Mesothelial cell of epicardium (in vitro differentiated cells): ENCODE data around the gene LRRC61. TPM values are rescaled to one million over a fixed set of nuclear protein-coding genes. Genes with fewer than 3 reads are reported as not detected.
A peak's percentile ranks its signal among the peaks of the same experiment; 100 is the strongest.

ENCODE experiments used
- DNase-seq, 2 experiments: peaks; one replicate each; pipeline ENCODE4 v3.0.0; 2021; ENCODE audit warnings: low spot score in 2 of 2; ENCODE audit not compliant: unreplicated experiment in 2 of 2
- H3K27ac Mint-ChIP-seq: 2 replicates; pipeline ENCODE4 v1.8.0; 2021; ENCODE audit warnings: mixed read lengths
- H3K27me3 Mint-ChIP-seq: 2 replicates; pipeline ENCODE4 v1.8.0; 2021; ENCODE audit warnings: low read depth, mixed read lengths
- H3K36me3 Mint-ChIP-seq: 2 replicates; pipeline ENCODE4 v1.8.0; 2021; ENCODE audit warnings: mixed read lengths
- H3K4me1 Mint-ChIP-seq: 2 replicates; pipeline ENCODE4 v1.8.0; 2021; ENCODE audit warnings: mixed read lengths
- H3K4me3 Mint-ChIP-seq: 2 replicates; pipeline ENCODE4 v1.8.0; 2021; ENCODE audit warnings: mild to moderate bottlenecking, moderate library complexity, mixed read lengths
- H3K9me3 Mint-ChIP-seq: 2 replicates; pipeline ENCODE4 v1.8.0; 2021; ENCODE audit warnings: mixed read lengths
- CTCF ChIP-seq: fragments of 200-600 bp; sonication (generic); IDR thresholded peaks from one replicate; pipeline ENCODE4 v1.5.0; 2021; ENCODE audit warnings: antibody characterized with exemption; ENCODE audit not compliant: unreplicated experiment
- total RNA-seq: library from RNA; stranded (reverse); gene quantifications from 3 replicates; pipeline ENCODE4 v1.2.1, GENCODE V29; 2021

LRRC61 gene
- total RNA-seq, 1 donor from 2014 or later: 4.0 TPM

GRCh38 chr7:150341263-150342120 lies 18.3 kb downstream of the LRRC61 start, which contains the start of gene RARRES2:
TSS of gene RARRES2 (minus strand) at chr7:150341629. CDS start at chr7:150340609, 1,020 bp downstream.
- peak within 1 kb of the TSS; percentile 79 for H3K4me3 Mint-ChIP-seq
- H3K27ac Mint-ChIP-seq: peak within 1 kb of the TSS; percentile 64
- H3K36me3 Mint-ChIP-seq: peaks cover 3% of the 10 kb centered on the region
- peaks cover 25% of the 10 kb centered on the region for H3K4me1 Mint-ChIP-seq
- peaks cover 11% of the 10 kb centered on the region for H3K9me3 Mint-ChIP-seq
- H3K27me3 Mint-ChIP-seq: peaks cover 41% of the 10 kb centered on the region
- no peak for DNase-seq
- TF ChIP-seq CTCF: no peak

GRCh38 chr7:150342121-150342408 lies 18.9 kb downstream of the LRRC61 start:
- no peak for DNase-seq
- H3K4me3 Mint-ChIP-seq: peak overlapping the region; percentile 64
- H3K27ac Mint-ChIP-seq: no peak overlapping the region
- peaks cover 42% of the 10 kb centered on the region for H3K27me3 Mint-ChIP-seq
- TF ChIP-seq CTCF: no peak
- H3K9me3 Mint-ChIP-seq: peaks cover 11% of the 10 kb centered on the region
- H3K4me1 Mint-ChIP-seq: peaks cover 25% of the 10 kb centered on the region
- H3K36me3 Mint-ChIP-seq: peaks cover 3% of the 10 kb centered on the region

- TF ChIP-seq CTCF: no peak
- no peak overlapping the region for H3K4me3 Mint-ChIP-seq
- H3K4me1 Mint-ChIP-seq: peaks cover 23% of the 10 kb centered on the region
- peaks cover 3% of the 10 kb centered on the region for H3K36me3 Mint-ChIP-seq
- no peak overlapping the region for H3K27ac Mint-ChIP-seq
- peaks cover 11% of the 10 kb centered on the region for H3K9me3 Mint-ChIP-seq
- DNase-seq: no peak
- H3K27me3 Mint-ChIP-seq: peaks cover 42% of the 10 kb centered on the region
Observed at GRCh38 chr7:150343225-150343624, 20.1 kb downstream of the LRRC61 start.

GRCh38 chr7:150344299-150344698 lies 21.1 kb downstream of the LRRC61 start:
- H3K36me3 Mint-ChIP-seq: peaks cover 3% of the 10 kb centered on the region

GRCh38 chr7:150345012-150345411 lies 21.9 kb downstream of the LRRC61 start:
- Mint-ChIP-seq H3K27me3 (peaks cover 34% of the 10 kb centered on the region), H3K4me3 (no peak overlapping the region), H3K4me1 (peaks cover 14% of the 10 kb centered on the region), H3K9me3 (peaks cover 11% of the 10 kb centered on the region), H3K27ac (no peak overlapping the region), H3K36me3 (peaks cover 3% of the 10 kb centered on the region)
- no peak for TF ChIP-seq CTCF
- no peak for DNase-seq

More at GRCh38 chr7:150344299-150344698, 21.1 kb downstream of the LRRC61 start:
- Mint-ChIP-seq H3K4me3 (no peak overlapping the region), H3K27ac (no peak overlapping the region), H3K4me1 (peaks cover 21% of the 10 kb centered on the region), H3K27me3 (peaks cover 41% of the 10 kb centered on the region), H3K9me3 (peaks cover 11% of the 10 kb centered on the region)
- no peak for DNase-seq
- no peak for TF ChIP-seq CTCF
